T-helper 2 cell treated with Interferon-gamma antibody and Interleukin-4, amounts not matched to agents 100 ng/mL and 5 ng/mL, for 36 hours (primary cell): Measurements from ENCODE around the gene LPAR1. TPM values are rescaled to one million over a fixed set of nuclear protein-coding genes. Genes with fewer than 3 reads are reported as not detected.

ENCODE experiments used
- intact Hi-C: fragments of 100-400 bp; cut with micrococcal nuclease; formaldehyde crosslinking; loops from one replicate; pipeline ENCODE4 v1.15.1; 2023
- total RNA-seq: library from RNA; stranded (reverse); gene quantifications from 2 replicates; pipeline ENCODE4 v1.2.3, GENCODE V29; 2022

Gene LPAR1
- total RNA-seq, 1 donor from 2014 or later = not detected

DNA sequence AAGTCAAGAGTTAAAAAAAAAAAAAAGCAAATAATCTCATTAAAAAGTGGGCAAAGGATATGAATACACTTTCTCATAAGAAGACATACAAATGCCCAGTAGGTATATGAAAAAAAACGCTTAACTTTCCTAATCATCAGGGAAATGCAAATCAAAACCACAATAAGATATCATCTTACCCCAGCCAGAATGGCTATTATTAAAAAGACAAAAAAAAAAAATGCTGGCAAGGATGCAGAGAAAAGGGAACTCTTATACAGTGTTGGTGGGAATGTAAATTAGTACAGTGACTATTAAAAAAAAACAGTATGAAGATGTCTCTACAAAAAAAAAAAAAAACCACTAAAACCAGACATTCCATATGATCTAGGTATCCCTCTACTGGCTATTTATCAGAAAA, 79.4 kb downstream of the LPAR1 start:
- intact Hi-C loops = no loop called here

DNA sequence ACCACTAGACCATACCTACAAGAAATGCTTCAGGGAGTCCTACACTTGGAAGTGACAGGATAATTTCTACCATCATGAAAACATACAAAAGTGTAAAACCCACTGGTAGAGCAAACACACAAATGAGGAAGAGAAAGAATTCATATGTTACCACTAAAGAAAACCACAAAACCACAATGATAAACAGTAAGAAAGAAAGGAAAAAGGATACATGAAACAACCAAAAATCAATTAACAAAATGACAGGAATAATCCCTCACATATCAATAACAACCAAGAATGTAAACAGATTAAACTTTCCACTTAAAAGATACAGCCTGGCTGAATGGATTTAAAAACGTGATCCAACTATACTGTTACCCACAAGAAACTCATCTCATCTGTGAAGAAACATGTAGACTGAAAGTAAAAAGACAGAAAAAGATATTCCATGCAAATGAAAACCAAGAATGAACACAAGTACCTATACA, 83.4 kb downstream of the LPAR1 start:
- intact Hi-C loops = no loop called here

DNA sequence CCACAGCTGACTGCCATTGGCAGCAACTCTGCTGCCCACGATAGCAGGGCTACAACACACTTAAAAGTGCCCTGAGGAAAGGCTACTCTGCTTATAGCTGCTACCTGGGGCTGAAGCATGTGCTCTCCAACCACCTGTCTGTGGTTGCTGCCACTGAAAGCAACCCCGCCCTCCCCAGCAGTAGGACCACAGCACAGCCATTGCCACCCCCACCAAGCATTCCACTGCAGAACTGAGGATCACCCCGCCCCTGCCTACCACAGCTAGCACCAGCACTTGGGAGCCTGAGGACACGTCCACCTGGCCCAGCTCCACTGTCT, 85.8 kb downstream of the LPAR1 start:
- intact Hi-C loops = no loop called here

DNA sequence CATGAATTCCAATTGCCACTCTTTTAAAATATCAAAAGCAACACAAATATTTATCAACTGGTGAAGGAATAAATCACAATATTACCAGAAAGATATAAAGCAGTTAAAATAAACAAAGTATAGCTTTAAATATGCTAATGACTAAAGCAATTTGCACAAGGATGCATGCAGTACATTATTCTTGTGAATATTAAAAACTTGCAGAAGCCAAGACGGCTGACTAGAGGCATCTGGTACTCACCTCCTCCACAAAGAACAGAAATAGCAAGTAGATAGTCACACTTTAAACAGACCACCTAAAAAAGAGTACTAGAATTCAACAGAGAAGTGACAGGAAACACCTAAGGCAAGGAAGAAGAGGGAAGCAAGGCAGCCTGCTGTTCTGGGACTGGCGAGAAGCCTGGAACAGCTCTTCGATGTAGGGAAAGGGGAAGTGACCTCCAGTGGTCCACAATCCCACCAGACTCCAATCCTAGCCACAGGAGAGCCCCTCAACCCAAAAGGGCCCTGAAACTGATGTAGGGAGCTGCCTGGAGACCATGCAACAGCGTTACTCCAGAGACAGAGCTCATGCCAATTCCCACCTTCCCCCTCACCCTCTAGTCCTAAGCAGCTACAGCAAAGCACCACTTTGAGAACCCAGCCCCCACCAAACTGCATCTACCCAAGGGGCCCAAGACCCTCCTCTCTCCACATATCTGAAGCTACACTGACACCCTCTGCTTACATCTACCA, 86.3 kb downstream of the LPAR1 start:
- intact Hi-C loops = no loop called here

- intact Hi-C loops = no loop called here
These were observed 88.1 kb downstream of the LPAR1 start for GRCh38 chr9:110950041-110950645.

DNA sequence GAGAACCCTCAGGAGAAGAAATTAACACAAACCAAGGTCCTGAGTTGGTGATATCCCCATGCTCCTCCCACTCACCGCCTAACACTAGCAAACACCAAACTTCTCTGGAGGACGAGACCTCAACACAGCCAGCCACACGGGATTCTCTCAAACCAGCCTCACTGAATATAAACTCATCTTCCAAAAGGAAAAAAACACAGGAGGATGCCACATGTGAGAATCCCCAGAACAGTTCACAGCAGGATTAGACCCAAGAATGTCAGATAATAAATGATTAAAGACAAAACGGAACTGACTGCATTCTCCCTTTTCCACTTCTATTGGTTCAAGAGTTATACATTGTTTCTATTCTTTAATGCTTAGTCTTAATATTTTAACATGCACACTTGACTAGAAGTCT, 89.2 kb downstream of the LPAR1 start:
- intact Hi-C loops = no loop called here

DNA sequence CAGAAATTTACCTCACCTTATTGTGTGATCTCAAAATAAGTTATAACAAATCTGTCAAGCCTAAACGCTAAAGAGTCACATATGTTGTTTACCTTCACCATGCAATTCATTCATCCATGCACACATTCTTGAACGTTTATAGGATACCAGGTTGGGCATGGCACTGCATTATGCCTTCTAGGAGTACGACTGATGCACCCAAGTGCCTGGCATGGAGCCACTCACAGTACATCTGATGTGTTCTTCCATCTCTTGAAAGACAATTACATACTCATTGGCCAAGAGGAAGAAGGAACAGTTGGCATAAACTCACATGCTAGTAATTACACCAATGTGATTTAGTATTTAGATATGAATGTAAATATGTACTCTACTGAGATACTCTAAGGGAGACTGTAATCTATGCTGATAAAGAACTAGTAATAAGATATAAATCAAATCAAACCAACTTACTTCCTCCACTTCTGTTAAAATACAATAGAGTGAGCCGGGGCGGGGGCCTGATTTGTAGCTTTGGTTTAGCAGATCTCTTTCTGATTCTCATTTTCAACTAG, 90.7 kb downstream of the LPAR1 start:
- intact Hi-C loops = no loop called here

- intact Hi-C loops = no loop called here
These were observed 95.7 kb downstream of the LPAR1 start for GRCh38 chr9:110942522-110942921.

- intact Hi-C loops = no loop called here
These were observed 97.2 kb downstream of the LPAR1 start for GRCh38 chr9:110940951-110941557.

GRCh38 chr9:110939573-110939972, 98.7 kb downstream of the LPAR1 start:
- intact Hi-C loops = no loop called here

DNA sequence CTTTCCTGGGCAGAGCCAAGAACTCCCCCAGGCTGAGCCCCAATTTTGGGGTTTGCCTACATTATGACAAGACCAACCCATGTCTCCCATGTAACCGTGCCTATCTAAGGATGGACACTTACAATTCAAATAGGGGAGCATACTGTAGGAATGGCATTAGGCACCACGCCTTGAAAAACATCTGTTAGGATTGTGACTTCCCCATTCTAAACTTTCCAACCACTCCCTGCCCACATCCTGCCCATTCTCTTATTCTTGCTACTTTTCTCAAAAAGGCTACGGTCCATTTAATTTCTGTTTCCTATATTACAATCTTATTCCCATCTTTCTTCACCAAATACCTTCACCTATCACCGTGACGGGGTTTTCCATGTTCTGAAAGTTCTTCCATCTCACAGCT, 99.2 kb downstream of the LPAR1 start:
- intact Hi-C loops = no loop called here

DNA sequence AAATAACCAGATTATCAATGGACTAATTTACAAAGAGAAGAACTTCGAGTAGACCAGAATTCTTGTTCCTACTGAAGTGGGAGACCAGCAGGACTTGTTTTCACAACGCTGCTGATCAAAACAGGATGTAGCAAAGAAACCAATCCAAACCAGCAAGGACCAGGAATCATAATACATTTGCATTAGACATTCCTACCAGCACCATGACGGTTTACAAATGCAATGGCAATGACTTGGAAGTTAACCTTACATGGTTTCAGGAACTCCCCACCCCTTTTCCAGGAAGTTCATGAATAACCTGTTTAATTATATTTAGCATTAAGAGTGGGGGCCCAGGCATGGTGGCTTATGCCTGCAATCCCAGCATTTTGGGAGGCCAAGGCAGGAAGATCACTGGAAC, 100.0 kb downstream of the LPAR1 start:
- intact Hi-C loops = no loop called here

DNA sequence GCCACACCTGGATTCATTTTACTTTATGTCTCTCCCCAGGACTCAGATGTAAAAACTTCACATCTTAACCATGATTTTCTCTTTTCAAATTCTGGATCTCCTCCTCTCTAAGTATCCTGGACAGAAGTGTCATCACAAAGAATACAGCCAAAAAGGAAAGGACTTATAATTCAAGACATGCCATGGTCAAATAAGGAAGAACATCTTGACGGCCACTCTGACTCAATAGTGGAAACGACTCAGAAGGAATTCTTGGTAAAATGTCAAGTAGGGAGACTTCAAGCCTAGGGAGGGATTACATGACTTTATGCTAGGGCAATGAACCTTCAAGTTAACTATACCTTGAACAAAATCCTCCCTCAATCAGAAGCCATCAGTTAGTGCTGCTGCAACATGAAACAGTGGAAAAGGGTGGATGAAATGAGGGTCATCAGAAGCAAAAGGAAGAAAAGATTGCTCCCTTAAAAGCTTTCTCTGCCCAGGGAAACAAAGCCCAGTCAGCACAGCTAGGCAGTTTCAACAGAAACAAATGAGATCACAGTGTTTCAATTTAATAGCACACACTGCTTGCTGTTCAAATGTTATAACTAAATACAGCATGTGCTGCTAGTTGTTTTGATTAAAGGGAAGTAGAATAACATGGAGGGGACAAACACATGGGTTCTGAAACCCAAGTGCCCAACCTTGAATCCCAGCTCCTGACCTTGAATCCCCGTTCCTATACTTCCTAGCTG, 101.4 kb downstream of the LPAR1 start:
- intact Hi-C loops = no loop called here

GRCh38 chr9:110936237-110936636, 102.0 kb downstream of the LPAR1 start:
- intact Hi-C loops = no loop called here

DNA sequence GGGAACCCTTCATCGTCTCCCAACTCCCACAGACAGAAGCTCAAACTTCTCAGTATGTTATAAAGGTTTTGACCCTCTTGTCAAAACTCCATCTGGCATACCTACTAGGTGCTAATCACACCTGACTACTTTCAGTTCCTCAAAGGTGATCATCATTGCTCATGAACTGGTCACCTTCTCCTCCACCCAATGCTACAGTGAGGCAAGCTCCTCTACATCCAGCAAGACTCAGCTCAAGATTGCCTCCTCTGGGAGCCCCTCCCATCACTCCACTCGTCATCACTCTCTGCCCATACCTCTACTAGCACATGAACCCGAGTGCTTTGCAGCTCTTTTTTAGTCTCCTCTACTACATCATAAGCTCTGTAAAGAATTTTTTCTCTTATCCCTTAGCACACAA, 102.4 kb downstream of the LPAR1 start:
- intact Hi-C loops = no loop called here

- intact Hi-C loops = no loop called here
These were observed 104.8 kb downstream of the LPAR1 start for GRCh38 chr9:110933350-110934001.

DNA sequence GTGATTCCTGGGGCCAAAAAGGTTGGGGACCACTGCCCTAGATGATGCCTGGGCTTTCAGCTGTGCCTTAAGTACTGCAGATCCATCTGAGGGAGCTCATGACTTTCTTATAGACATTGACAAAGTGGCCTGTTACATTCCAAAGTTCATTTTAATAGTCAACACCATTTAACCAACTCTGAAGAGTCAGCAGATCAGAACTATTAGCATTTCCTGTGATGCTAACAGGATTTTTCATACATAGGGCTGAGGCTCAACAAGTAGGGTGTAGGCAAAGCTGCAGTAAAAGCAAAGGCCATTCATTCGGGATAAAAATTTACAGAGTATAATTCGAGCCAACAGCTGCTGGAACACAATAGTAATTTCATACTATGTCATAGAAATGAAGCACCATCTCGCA, 105.4 kb downstream of the LPAR1 start:
- intact Hi-C loops = no loop called here

- intact Hi-C loops = no loop called here
These were observed 109.7 kb downstream of the LPAR1 start for GRCh38 chr9:110928599-110928998.

DNA sequence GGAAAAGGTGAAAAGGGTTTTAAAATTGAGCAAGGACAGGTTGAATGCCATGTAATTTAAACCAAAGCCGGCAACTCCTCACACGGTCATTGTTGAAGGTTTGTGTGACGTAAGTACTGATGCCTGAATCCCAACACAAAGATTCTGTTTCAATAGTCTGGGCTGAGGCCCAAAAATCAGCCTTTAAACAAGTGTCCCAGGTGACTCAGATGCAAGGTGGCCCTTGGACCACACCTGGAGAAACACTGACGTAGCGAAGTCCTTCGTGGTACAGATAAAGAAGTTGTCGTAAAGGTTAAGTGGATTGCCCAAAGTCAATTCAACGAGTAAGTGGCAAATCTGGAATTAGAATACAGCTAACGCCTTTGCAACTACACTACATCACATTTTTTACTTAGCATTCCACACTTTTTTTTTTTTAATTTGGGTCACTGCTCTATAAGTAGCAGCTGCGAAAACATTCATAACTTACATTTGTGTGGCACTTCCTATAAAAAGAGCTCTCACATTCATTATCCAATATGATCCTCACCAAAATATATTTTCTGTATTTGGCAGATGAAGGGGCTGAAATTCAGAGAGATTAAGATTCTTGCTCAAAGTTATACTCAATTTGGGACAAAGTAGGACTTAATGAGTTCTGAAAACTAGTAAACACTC, 111.3 kb downstream of the LPAR1 start:
- intact Hi-C loops = no loop called here

DNA sequence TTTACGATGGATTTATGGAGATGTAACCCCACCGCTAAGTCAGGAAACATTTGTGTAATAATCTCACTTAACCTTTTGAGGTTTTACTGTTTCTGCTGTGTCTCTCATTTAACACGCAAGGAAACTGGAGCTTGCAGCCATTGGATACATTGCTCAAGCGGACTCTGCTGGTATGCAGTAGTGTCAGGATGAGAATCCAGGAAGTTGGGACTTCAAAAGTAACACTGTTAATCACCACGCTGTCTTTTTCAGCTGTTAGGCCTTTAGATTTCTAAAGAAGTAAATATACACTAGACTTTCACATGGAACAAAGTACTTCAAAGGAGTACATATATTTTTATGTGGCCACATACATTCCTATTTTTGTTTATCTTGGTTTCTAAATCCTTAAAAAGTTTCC, 114.7 kb downstream of the LPAR1 start:
- intact Hi-C loops = no loop called here

- intact Hi-C loops = no loop called here
These were observed 116.1 kb downstream of the LPAR1 start for GRCh38 chr9:110922145-110922544.
